ENCODE data around the gene TRMT10C.
"Not testable (repeated sequence)": the region's sequence is repeated elsewhere in the genome, so short reads cannot be mapped to it uniquely, and the experiment has no call there.

Gene TRMT10C

GRCh38 chr3:101561630-101562328 is at the start of gene TRMT10C:
TSS of gene TRMT10C (plus strand) at chr3:101561868. CDS start at chr3:101564782, 2,914 bp downstream.
- DNase-seq (ENCODE audit: low read depth in 2 of 2): peak; percentile 71 to 80

GRCh38 chr3:101512396-101512645 is 49.3 kb upstream of the TRMT10C start:
- no peak for DNase-seq (ENCODE audit: low read depth in 2 of 2)

GRCh38 chr3:101512646-101513418 is 48.8 kb upstream of the TRMT10C start, which contains the start of gene SENP7:
TSS of gene SENP7 (minus strand) at chr3:101513212. CDS start at chr3:101513130, 82 bp downstream.
- peak; percentile 54 to 56 for DNase-seq (ENCODE audit: low read depth in 2 of 2)

- no peak for DNase-seq (ENCODE audit: low read depth in 2 of 2)
These were observed 48.2 kb upstream of the TRMT10C start for GRCh38 chr3:101513419-101513986.

GRCh38 chr3:101518421-101518871 is 43.2 kb upstream of the TRMT10C start:
- DNase-seq (ENCODE audit: low read depth in 2 of 2): no peak

- DNase-seq (ENCODE audit: low read depth in 2 of 2): no peak
These were observed 41.8 kb upstream of the TRMT10C start for GRCh38 chr3:101519685-101520365.

- DNase-seq (ENCODE audit: low read depth in 2 of 2): no peak
These were observed 40.4 kb upstream of the TRMT10C start for GRCh38 chr3:101521211-101521701.

GRCh38 chr3:101527441-101527840 is 34.2 kb upstream of the TRMT10C start:
- no peak for DNase-seq (ENCODE audit: low read depth in 2 of 2)

GRCh38 chr3:101527906-101528305 is 33.8 kb upstream of the TRMT10C start:
- DNase-seq (ENCODE audit: low read depth in 2 of 2): no peak

GRCh38 chr3:101529816-101530685 is 31.6 kb upstream of the TRMT10C start:
- DNase-seq (ENCODE audit: low read depth in 2 of 2): no peak

GRCh38 chr3:101530686-101531047 is 31.0 kb upstream of the TRMT10C start:
- DNase-seq (ENCODE audit: low read depth in 2 of 2): no peak

GRCh38 chr3:101531473-101532086 is 30.1 kb upstream of the TRMT10C start:
- DNase-seq (ENCODE audit: low read depth in 2 of 2): no peak

GRCh38 chr3:101532783-101533602 is 28.7 kb upstream of the TRMT10C start:
- no peak for DNase-seq (ENCODE audit: low read depth in 2 of 2)

GRCh38 chr3:101533603-101533968 is 28.1 kb upstream of the TRMT10C start:
- DNase-seq (ENCODE audit: low read depth in 2 of 2): no peak

- no peak for DNase-seq (ENCODE audit: low read depth in 2 of 2)
These were observed 26.4 kb upstream of the TRMT10C start for GRCh38 chr3:101535221-101535620.

GRCh38 chr3:101536266-101536665 is 25.4 kb upstream of the TRMT10C start:
- DNase-seq (ENCODE audit: low read depth in 2 of 2): no peak

- DNase-seq (ENCODE audit: low read depth in 2 of 2): not testable (repeated sequence)
These were observed 24.7 kb upstream of the TRMT10C start for GRCh38 chr3:101536955-101537354.

GRCh38 chr3:101542957-101543356 is 18.7 kb upstream of the TRMT10C start:
- no peak for DNase-seq (ENCODE audit: low read depth in 2 of 2)

- no peak for DNase-seq (ENCODE audit: low read depth in 2 of 2)
These were observed 17.4 kb upstream of the TRMT10C start for GRCh38 chr3:101544161-101544850.
